Transverse colon (tissue), 4 donors: ENCODE results near the gene ADAM11. TPM values are rescaled to one million over a fixed set of nuclear protein-coding genes. Genes with fewer than 3 reads are reported as not detected.
A peak's percentile ranks its signal among the peaks of the same experiment; 100 is the strongest.

ENCODE experiments used
- DNase-seq: peaks from one replicate; pipeline ENCODE4 v3.0.0-alpha.2; 2019
- H3K27ac ChIP-seq, 4 donors: fragments of 200-600 bp; sonication (generic); 2 replicates each; pipeline ENCODE4 v1.5.1; 2016 to 2018; ENCODE audit warnings: inconsistent platforms in 4 of 4
- H3K27me3 ChIP-seq: fragments of 200-600 bp; sonication (generic); 2 replicates; pipeline ENCODE4 v1.5.1; 2017; ENCODE audit warnings: inconsistent platforms
- H3K36me3 ChIP-seq, 4 donors: fragments of 200-600 bp; sonication (generic); 2 replicates each; pipeline ENCODE4 v1.5.1; 2017 to 2019; ENCODE audit warnings: inconsistent platforms in 4 of 4
- H3K4me1 ChIP-seq, 4 donors: fragments of 200-600 bp; sonication (generic); 2 replicates each; pipeline ENCODE4 v1.5.1; 2017 to 2020; ENCODE audit warnings: inconsistent platforms in 4 of 4
- H3K4me3 ChIP-seq, 4 donors: fragments of 200-600 bp; sonication (generic); 1 replicate in 1 of 4; 2 replicates in 3 of 4; pipeline versions ENCODE4 v1.5.1 to v1.6.1; 2017 to 2019; ENCODE audit warnings: inconsistent platforms in 4 of 4
- H3K9me3 ChIP-seq, 2 donors: fragments of 200-600 bp; sonication (generic); 2 replicates each; pipeline ENCODE4 v1.5.1; 2017 to 2019; ENCODE audit warnings: inconsistent platforms in 2 of 2
- EP300 ChIP-seq: sonication (generic); formaldehyde crosslinking; IDR thresholded peaks from one replicate; pipeline ENCODE4 v1.6.1; 2017; ENCODE audit warnings: antibody characterized with exemption, low read depth
- POLR2A ChIP-seq: fragments of 450-650 bp; IDR thresholded peaks from one replicate; pipeline ENCODE4 v1.6.1; 2016; ENCODE audit warnings: antibody characterized with exemption, mild to moderate bottlenecking, moderate library complexity
- POLR2AphosphoS5 ChIP-seq, 3 donors: sonication (generic); formaldehyde crosslinking; IDR thresholded peaks; one replicate each; pipeline ENCODE4 v1.6.1; 2016; ENCODE audit warnings: antibody characterized with exemption in 3 of 3
- WGBS, 2 donors: methylation state at CpG; one replicate each; pipeline ENCODE4 v1.1.5; 2018; ENCODE audit warnings: low coverage in 1 of 2; 5-methylcytosine and 5-hydroxymethylcytosine counted together
- in situ Hi-C, 4 donors: fragments of 200-750 bp; cut with MboI; loops; one replicate each; pipeline versions ENCODE4 v1.15.0 to v1.15.1; 2017; ENCODE audit warnings: low sequenced_read_pairs in 3 of 4, low pct_ligation_motif_present in 1 of 4, low pct_unique_long_range_greater_than_20kb in 1 of 4
- intact Hi-C: fragments of 100-400 bp; cut with DNase I; formaldehyde crosslinking; loops from one replicate; pipeline ENCODE4 v1.15.1; 2023; ENCODE audit warnings: low total_unique reads
- small RNA-seq, 4 donors: library from RNA; depleted of rRNA; stranded (forward); fragments of <200 nt; gene quantifications; one replicate each; pipeline ENCODE3, GENCODE V24; 2016
- total RNA-seq, 4 donors: library from RNA; depleted of rRNA; stranded (reverse); fragments of >200 nt; gene quantifications; one replicate each; pipeline ENCODE4 v1.1.0, GENCODE V29; 2016
- TF ChIP-seq, protein P1 (sequence below), 5 experiments: fragments of 200-600 bp in 3 of 5; fragments of 450-650 bp in 2 of 5; sonication (generic) in 3 of 5; IDR thresholded peaks; 1 replicate in 2 of 5; 2 replicates in 3 of 5; pipeline ENCODE4 v1.5.1; 2016 to 2017; ENCODE audit warnings: antibody characterized with exemption in 5 of 5, inconsistent platforms in 3 of 5, mild to moderate bottlenecking in 2 of 5, moderate library complexity in 1 of 5

The ADAM11 gene
- total RNA-seq, 4 donors from 2014 or later, result 0.37 to 2.0 (median 0.72) TPM

- Histone ChIP-seq H3K27me3 (peaks cover 95% of the 10 kb centered on the region), H3K4me3 (peak overlapping the region; percentile 37 to 67 (median 46)), H3K27ac (peak overlapping the region; percentile 81 to 89 (median 86)), H3K36me3 (no peaks in the 10 kb centered on the region), H3K4me1 (peaks cover 0 to 20% (median 12%) of the 10 kb centered on the region in 4 donors), H3K9me3 (no peaks in the 10 kb centered on the region)
- WGBS, 2 donors, result 5 to 11% methylated on average over 3 to 35 of the region's 58 CpGs
- in situ Hi-C loops (no loop called here), intact Hi-C loops (no loop called here)
- peak; percentile 10 for DNase-seq
- TF ChIP-seq POLR2AphosphoS5 (IDR thresholded peaks at IDR 0.05), result no peak
- TF ChIP-seq, protein P1, sequence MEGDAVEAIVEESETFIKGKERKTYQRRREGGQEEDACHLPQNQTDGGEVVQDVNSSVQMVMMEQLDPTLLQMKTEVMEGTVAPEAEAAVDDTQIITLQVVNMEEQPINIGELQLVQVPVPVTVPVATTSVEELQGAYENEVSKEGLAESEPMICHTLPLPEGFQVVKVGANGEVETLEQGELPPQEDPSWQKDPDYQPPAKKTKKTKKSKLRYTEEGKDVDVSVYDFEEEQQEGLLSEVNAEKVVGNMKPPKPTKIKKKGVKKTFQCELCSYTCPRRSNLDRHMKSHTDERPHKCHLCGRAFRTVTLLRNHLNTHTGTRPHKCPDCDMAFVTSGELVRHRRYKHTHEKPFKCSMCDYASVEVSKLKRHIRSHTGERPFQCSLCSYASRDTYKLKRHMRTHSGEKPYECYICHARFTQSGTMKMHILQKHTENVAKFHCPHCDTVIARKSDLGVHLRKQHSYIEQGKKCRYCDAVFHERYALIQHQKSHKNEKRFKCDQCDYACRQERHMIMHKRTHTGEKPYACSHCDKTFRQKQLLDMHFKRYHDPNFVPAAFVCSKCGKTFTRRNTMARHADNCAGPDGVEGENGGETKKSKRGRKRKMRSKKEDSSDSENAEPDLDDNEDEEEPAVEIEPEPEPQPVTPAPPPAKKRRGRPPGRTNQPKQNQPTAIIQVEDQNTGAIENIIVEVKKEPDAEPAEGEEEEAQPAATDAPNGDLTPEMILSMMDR (IDR thresholded peaks at IDR 0.05), result no peak
- no peak for TF ChIP-seq EP300
- no peak for TF ChIP-seq POLR2A
Measured at GRCh38 chr17:44830359-44831288, 71.8 kb downstream of the ADAM11 start.

GRCh38 chr17:44831371-44831770 lies 72.6 kb downstream of the ADAM11 start:
- peaks cover 94% of the 10 kb centered on the region for H3K27me3 ChIP-seq
- H3K4me1 ChIP-seq, result peaks cover 0 to 20% (median 12%) of the 10 kb centered on the region in 4 donors
- WGBS, 2 donors, result 77% methylated on average over 12 of the region's 12 CpGs; no CpG with 5 or more reads in 1 of the 2 donors
- no peak overlapping the region for H3K27ac ChIP-seq
- no peak for DNase-seq
- intact Hi-C loops, result no loop called here
- no peak overlapping the region for H3K4me3 ChIP-seq
- no peak for TF ChIP-seq POLR2AphosphoS5 (IDR thresholded peaks at IDR 0.05)
- no peak for TF ChIP-seq POLR2A
- H3K36me3 ChIP-seq, result no peaks in the 10 kb centered on the region
- H3K9me3 ChIP-seq, result no peaks in the 10 kb centered on the region
- in situ Hi-C loops, result no loop called here

Small RNAs within 50 kb of the gene (small RNA-seq; reads per million reads assigned to genes)
- gene RN7SL819P, result 0 reads per million in 4 donors

Other genes starting within 250 kb of the ADAM11 start
- gene FZD2, start 201.5 kb upstream of the ADAM11 start, total RNA-seq, result 1 to 10 TPM in 1 of 4 donors, under 1 TPM in 1, not detected in 2; 0.41 to 1.3 TPM
- gene MEIOC, start 102.5 kb upstream of the ADAM11 start, total RNA-seq, result not detected
- gene CCDC43, start 69.2 kb upstream of the ADAM11 start, total RNA-seq, result 10 to 100 TPM in 3 of 4 donors, 1 to 10 TPM in 1; 2.0 to 16.1 (median 13.8) TPM
- 1 to 10 TPM; 1.5 to 3.5 (median 2.5) TPM for gene DBF4B, start 50.3 kb upstream of the ADAM11 start, total RNA-seq
- gene GJC1, start 71.3 kb downstream of the ADAM11 start, total RNA-seq, result 10 to 100 TPM; 12.0 to 18.7 (median 14.7) TPM
- under 1 TPM in 1 of 4 donors, not detected in 3; 0.96 TPM for gene HIGD1B, start 88.9 kb downstream of the ADAM11 start, total RNA-seq
- gene EFTUD2, start 140.5 kb downstream of the ADAM11 start, total RNA-seq, result 100 to 1,000 TPM in 1 of 4 donors, 10 to 100 TPM in 3; 37.4 to 136 (median 65.4) TPM
- under 1 TPM in 1 of 4 donors, not detected in 3; 0.68 TPM for gene GFAP, start 156.5 kb downstream of the ADAM11 start, total RNA-seq
- 1 to 10 TPM in 3 of 4 donors, under 1 TPM in 1; 0.82 to 7.6 (median 3.7) TPM for gene KIF18B, start 188.8 kb downstream of the ADAM11 start, total RNA-seq
- 1 to 10 TPM in 2 of 4 donors, under 1 TPM in 1, not detected in 1; 0.55 to 6.8 (median 1.1) TPM for gene C1QL1, start 209.3 kb downstream of the ADAM11 start, total RNA-seq